Erythroblast (primary cell): ENCODE data around the gene MAST2.

Experiments
- GATA1 ChIP-seq: IDR thresholded peaks from 2 replicates; pipeline ENCODE4 v1.6.1; 2011; ENCODE audit warnings: low read depth, mild to moderate bottlenecking, control low read depth, low read length, moderate library complexity
- POLR2A ChIP-seq: IDR thresholded peaks from 2 replicates; pipeline ENCODE4 v1.6.1; 2011; ENCODE audit warnings: mild to moderate bottlenecking, low read length

- TF ChIP-seq GATA1 (no peak), POLR2A (no peak)
Observed at GRCh38 chr1:46053734-46054133, 250.3 kb downstream of the MAST2 start.
